H1 (cell line): Measurements from ENCODE around the gene PLCB4.

ENCODE experiments used
- CHD2 ChIP-seq: IDR thresholded peaks from 2 replicates; pipeline ENCODE4 v1.6.1; 2012; ENCODE audit warnings: low read length, improper control_type of control experiment
- EP300 ChIP-seq, 2 experiments: IDR thresholded peaks; 1 replicate in 1 of 2; 2 replicates in 1 of 2; pipeline ENCODE4 v1.6.1; 2011 to 2012; ENCODE audit warnings: low read depth in 2 of 2, low read length in 2 of 2, mild to moderate bottlenecking in 2 of 2, borderline replicate concordance in 1 of 2, inconsistent platforms in 1 of 2, moderate library complexity in 1 of 2
- GABPA ChIP-seq: IDR thresholded peaks from 2 replicates; pipeline ENCODE4 v1.6.1; 2011; ENCODE audit warnings: mild to moderate bottlenecking, low read length, moderate library complexity, borderline replicate concordance; ENCODE audit not compliant: insufficient read depth
- JUND ChIP-seq: IDR thresholded peaks from 2 replicates; pipeline ENCODE4 v1.6.1; 2011; ENCODE audit warnings: mild to moderate bottlenecking, improper control_type of control experiment, low read length
- POLR2AphosphoS5 ChIP-seq: IDR thresholded peaks from 2 replicates; pipeline ENCODE4 v1.6.1; 2011; ENCODE audit warnings: low read depth, low read length
- SIN3A ChIP-seq, 2 experiments: IDR thresholded peaks in 1 of 2; conservative IDR thresholded peaks in 1 of 2; 2 replicates each; pipeline ENCODE4 v1.6.1; 2011 to 2012; ENCODE audit warnings: low read length in 2 of 2, improper control_type of control experiment in 1 of 2, low read depth in 1 of 2, mild to moderate bottlenecking in 1 of 2
- TF ChIP-seq, protein P1 (sequence below), 3 experiments: IDR thresholded peaks; 1 replicate in 2 of 3; 2 replicates in 1 of 3; pipeline versions ENCODE4 v1.5.1 to v1.6.1; 2011; ENCODE audit warnings: low read length in 3 of 3, mild to moderate bottlenecking in 3 of 3, inconsistent platforms in 2 of 3, low read depth in 1 of 3, moderate library complexity in 1 of 3; ENCODE audit not compliant: insufficient read depth in 1 of 3; ENCODE audit errors: control extremely low read depth in 1 of 3
- TF ChIP-seq, protein P2 (sequence below): IDR thresholded peaks from 2 replicates; pipeline ENCODE4 v1.6.1; 2011; ENCODE audit warnings: low read depth, mild to moderate bottlenecking, low read length; ENCODE audit not compliant: insufficient read depth

- TF ChIP-seq, protein P1, sequence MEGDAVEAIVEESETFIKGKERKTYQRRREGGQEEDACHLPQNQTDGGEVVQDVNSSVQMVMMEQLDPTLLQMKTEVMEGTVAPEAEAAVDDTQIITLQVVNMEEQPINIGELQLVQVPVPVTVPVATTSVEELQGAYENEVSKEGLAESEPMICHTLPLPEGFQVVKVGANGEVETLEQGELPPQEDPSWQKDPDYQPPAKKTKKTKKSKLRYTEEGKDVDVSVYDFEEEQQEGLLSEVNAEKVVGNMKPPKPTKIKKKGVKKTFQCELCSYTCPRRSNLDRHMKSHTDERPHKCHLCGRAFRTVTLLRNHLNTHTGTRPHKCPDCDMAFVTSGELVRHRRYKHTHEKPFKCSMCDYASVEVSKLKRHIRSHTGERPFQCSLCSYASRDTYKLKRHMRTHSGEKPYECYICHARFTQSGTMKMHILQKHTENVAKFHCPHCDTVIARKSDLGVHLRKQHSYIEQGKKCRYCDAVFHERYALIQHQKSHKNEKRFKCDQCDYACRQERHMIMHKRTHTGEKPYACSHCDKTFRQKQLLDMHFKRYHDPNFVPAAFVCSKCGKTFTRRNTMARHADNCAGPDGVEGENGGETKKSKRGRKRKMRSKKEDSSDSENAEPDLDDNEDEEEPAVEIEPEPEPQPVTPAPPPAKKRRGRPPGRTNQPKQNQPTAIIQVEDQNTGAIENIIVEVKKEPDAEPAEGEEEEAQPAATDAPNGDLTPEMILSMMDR (IDR thresholded peaks at IDR 0.05; ENCODE audit: control extremely low read depth in 1 of 3, insufficient read depth in 1 of 3, low read depth in 1 of 3, low read length in 3 of 3), result no peak
- no peak for TF ChIP-seq GABPA
- no peak for TF ChIP-seq SIN3A (conservative IDR thresholded peaks at IDR 0.05 in 1 of 2, IDR thresholded peaks at IDR 0.05 in 1 of 2; ENCODE audit: low read depth in 1 of 2, low read length in 2 of 2)
- no peak for TF ChIP-seq POLR2AphosphoS5
- TF ChIP-seq EP300 (IDR thresholded peaks at IDR 0.05; ENCODE audit: borderline replicate concordance in 1 of 2, low read depth in 2 of 2, low read length in 2 of 2), result no peak
- TF ChIP-seq JUND, result no peak
- no peak for TF ChIP-seq CHD2
- TF ChIP-seq, protein P2, sequence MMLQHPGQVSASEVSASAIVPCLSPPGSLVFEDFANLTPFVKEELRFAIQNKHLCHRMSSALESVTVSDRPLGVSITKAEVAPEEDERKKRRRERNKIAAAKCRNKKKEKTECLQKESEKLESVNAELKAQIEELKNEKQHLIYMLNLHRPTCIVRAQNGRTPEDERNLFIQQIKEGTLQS, result no peak
Measured at GRCh38 chr20:9110916-9111432, 42.1 kb downstream of the PLCB4 start.
